GM19035 (cell line): ENCODE results near the gene OPN1MW.
"Not testable (repeated sequence)": the region's sequence is repeated elsewhere in the genome, so short reads cannot be mapped to it uniquely, and the experiment has no call there.

Experiments used
- ATAC-seq: cut with Tn5 transposase; IDR thresholded peaks from one replicate; pipeline ENCODE4 v1.9.1; 2021; ENCODE audit not compliant: unreplicated experiment

The OPN1MW gene

GRCh38 chrX:154209670-154210418, 27.4 kb downstream of the OPN1MW start:
- ATAC-seq = peak; percentile 85

GRCh38 chrX:154211057-154211456, 28.7 kb downstream of the OPN1MW start:
- not testable (repeated sequence) for ATAC-seq

DNA sequence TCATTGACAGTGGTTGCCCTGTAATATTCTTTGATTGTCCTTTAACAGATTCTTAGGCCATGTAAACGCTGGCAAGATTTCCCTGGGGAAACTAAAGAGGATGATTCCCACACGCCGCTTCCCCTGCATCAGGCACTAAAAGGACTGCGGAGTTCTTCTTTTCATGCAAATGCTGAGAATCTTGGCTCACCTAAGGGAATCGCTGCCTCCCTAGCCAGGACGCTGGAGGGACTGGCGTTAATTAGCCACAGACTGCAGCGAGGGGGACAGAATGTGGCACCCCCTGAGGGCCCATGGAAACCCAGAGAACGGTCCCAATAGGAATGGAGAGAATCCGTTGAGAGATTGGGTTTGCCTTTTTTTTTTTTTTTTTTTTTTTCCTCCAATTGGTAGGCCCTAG, 29.1 kb downstream of the OPN1MW start:
- ATAC-seq = not testable (repeated sequence)

GRCh38 chrX:154219456-154219855, 37.1 kb downstream of the OPN1MW start, which contains the start of gene OPN1MW2:
Gene OPN1MW2, plus strand, starts transcription at chrX:154219756. Its CDS starts 60 bp downstream, at chrX:154219816.
- not testable (repeated sequence) for ATAC-seq

- not testable (repeated sequence) for ATAC-seq
Measured at GRCh38 chrX:154225292-154225691, 42.9 kb downstream of the OPN1MW start.

DNA sequence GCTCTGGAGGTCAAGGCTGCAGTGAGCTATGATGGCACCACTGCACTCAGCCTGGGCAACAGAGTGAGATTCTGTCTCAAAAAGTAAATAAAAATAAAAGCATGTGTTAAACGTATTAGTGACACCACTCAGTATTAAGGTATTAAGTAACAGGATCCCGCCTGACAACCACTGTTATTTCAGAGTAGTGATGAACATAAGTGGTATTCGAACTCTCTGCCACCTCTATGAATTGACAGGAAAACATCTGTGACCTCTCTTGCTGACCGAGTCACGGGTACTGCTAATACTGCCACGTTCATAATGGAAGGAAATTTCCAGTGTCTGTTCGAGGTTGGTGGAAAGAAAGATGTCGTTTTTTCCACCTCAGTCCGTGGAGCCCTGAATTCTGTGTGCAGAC, 44.3 kb downstream of the OPN1MW start:
- ATAC-seq = not testable (repeated sequence)

- not testable (repeated sequence) for ATAC-seq
Measured at GRCh38 chrX:154231443-154231842, 49.0 kb downstream of the OPN1MW start.

DNA sequence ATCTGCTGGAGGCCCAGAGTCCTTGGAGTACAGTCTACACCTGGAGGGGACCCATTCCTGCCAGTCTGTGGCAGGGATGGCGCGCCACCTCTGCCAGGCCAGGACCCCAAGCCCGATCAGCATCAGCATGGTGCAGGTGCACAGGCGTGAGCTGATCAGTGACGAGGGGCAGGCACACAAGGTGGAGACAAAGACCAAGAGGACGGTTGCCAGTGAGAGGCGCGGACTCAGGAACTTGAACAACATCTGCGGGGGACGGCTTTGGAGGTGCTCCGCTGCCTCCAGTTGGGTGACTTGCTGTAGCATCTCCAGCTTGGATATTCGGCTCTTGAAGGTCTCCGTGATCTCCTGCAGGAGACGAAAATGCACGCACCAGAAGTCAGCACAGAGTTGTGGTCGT, 51.2 kb downstream of the OPN1MW start:
- not testable (repeated sequence) for ATAC-seq

DNA sequence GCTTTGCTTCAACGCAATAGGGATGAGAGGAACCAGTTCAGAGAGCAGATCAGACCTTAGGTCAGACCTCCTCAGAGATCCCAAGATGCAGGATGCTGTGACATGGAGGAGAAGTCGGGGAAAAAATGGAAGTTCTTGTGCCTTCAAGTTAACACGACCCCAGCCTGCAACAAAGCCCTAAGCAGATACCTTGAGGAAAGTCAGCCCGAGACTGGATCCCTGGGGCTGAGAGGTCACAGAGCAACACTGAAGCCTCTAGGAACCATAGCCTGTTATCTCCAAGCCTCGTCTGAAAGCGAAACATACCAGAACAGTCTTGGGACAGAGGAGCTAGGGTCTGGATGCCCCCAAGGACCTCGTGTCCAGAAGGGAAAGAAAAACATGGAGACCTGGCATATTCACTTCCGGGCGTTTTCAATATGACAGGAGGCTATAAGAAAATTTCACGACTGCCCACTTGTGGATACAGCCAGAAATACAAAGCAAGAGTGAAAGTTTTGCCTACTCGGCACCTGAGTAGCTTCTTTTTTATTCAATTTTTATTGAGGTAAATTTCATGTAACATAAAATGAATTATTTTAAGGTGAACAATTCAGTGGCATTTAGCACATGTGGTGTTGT, 56.7 kb downstream of the OPN1MW start:
- ATAC-seq = not testable (repeated sequence)

DNA sequence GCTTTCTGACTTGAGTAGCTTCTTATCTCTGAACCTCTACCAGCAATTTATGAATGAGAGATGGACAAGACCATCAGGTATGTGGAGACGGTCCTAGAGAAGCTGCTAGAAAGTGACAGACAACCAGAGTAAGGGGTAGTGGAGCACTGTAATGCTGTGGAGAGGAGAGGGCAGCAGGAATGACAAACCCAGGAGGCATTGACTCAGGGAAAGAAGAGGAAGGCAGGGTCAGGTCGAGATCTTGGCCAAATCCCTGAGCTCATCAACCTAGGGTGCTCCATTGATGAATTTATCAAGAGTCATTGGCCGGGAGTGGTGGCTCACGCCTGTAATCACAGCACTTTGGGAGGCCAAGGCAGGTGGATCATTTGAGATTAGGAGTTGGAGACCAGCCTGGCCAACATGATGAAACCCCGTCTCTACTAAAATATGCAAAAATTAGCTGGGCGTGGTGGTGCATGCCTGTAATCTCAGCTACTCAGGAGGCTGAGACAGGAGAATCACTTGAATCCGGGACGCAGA, 57.6 kb downstream of the OPN1MW start:
- not testable (repeated sequence) for ATAC-seq
